Measurements from ENCODE around the gene ZNF580. TPM values are rescaled to one million over a fixed set of nuclear protein-coding genes. Genes with fewer than 3 reads are reported as not detected.

The ZNF580 gene
- total RNA-seq, 2 experiments from 2014 or later = 24.4 to 50.0 TPM

GRCh38 chr19:55667006-55667381 lies 26.2 kb downstream of the ZNF580 start:
- H3K36me3 ChIP-seq (ENCODE audit: insufficient read depth, low read length) = peaks cover 97% of the 10 kb centered on the region
- no peak overlapping the region for H3K4me2 ChIP-seq (ENCODE audit: low read length)
- no peak for DNase-seq (ENCODE audit: low spot score)
- intact Hi-C loops (cut with micrococcal nuclease; ENCODE audit: unreplicated experiment) = no loop called here
- BruUV-seq (replicated peaks) = no TSS peak
- H3K9me3 ChIP-seq (ENCODE audit: low read length) = no peaks in the 10 kb centered on the region
- peaks cover 5% of the 10 kb centered on the region for H3K4me1 ChIP-seq (ENCODE audit: insufficient read depth, low read length, poor library complexity, severe bottlenecking)
- peaks cover 5% of the 10 kb centered on the region; the same call in 1 of the 2 replicates for H4K20me1 ChIP-seq (ENCODE audit: insufficient read depth, low read length)
- ChIA-PET CTCF (ENCODE audit: unreplicated experiment) (no interaction called here), POLR2A (no interaction called here)
- peaks cover 28% of the 10 kb centered on the region; the same call in 1 of the 2 replicates for H3K79me2 ChIP-seq (ENCODE audit: insufficient read depth, low read depth, low read length)
- no peak overlapping the region for H3K4me3 ChIP-seq (ENCODE audit: low read depth, low read length, poor library complexity, severe bottlenecking)
- no peak overlapping the region for H2AFZ ChIP-seq (ENCODE audit: low read length)
- TF ChIP-seq CTCF (conservative IDR thresholded peaks at IDR 0.05; ENCODE audit: low read length) (no peak), EZH2phosphoT487 (IDR thresholded peaks at IDR 0.05; ENCODE audit: borderline replicate concordance, low read depth, low read length) (no peak)
- H3K27ac ChIP-seq (ENCODE audit: low read depth, low read length, poor library complexity, severe bottlenecking) = no peak overlapping the region
- H3K9me2 ChIP-seq (ENCODE audit: insufficient read depth, low read length) = no peaks in the 10 kb centered on the region

GRCh38 chr19:55667511-55667910 lies 26.7 kb downstream of the ZNF580 start:
- TF ChIP-seq CTCF (conservative IDR thresholded peaks at IDR 0.05; ENCODE audit: low read length) (no peak), EZH2phosphoT487 (IDR thresholded peaks at IDR 0.05; ENCODE audit: borderline replicate concordance, low read depth, low read length) (no peak)
- Histone ChIP-seq H3K9me2 (ENCODE audit: insufficient read depth, low read length) (no peaks in the 10 kb centered on the region), H3K36me3 (ENCODE audit: insufficient read depth, low read length) (peaks cover 97% of the 10 kb centered on the region), H4K20me1 (ENCODE audit: insufficient read depth, low read length) (peaks cover 5% of the 10 kb centered on the region; the same call in 1 of the 2 replicates), H3K27ac (ENCODE audit: low read depth, low read length, poor library complexity, severe bottlenecking) (no peak overlapping the region), H3K79me2 (ENCODE audit: insufficient read depth, low read depth, low read length) (peaks cover 30% of the 10 kb centered on the region; the same call in 1 of the 2 replicates), H3K9me3 (ENCODE audit: low read length) (no peaks in the 10 kb centered on the region), H3K4me3 (ENCODE audit: low read depth, low read length, poor library complexity, severe bottlenecking) (no peak overlapping the region), H2AFZ (ENCODE audit: low read length) (no peak overlapping the region), H3K4me1 (ENCODE audit: insufficient read depth, low read length, poor library complexity, severe bottlenecking) (peaks cover 5% of the 10 kb centered on the region), H3K4me2 (ENCODE audit: low read length) (no peak overlapping the region)
- intact Hi-C loops (cut with micrococcal nuclease; ENCODE audit: unreplicated experiment) = no loop called here
- no peak for DNase-seq (ENCODE audit: low spot score)
- POLR2A ChIA-PET = no interaction called here
- CTCF ChIA-PET (ENCODE audit: unreplicated experiment) = no interaction called here
- no TSS peak for BruUV-seq (replicated peaks)

GRCh38 chr19:55667958-55668357 lies 27.2 kb downstream of the ZNF580 start:
- no peak for DNase-seq (ENCODE audit: low spot score)
- Histone ChIP-seq H3K9me3 (ENCODE audit: low read length) (no peaks in the 10 kb centered on the region), H4K20me1 (ENCODE audit: insufficient read depth, low read length) (peaks cover under 1% of the 10 kb centered on the region; the same call in 1 of the 2 replicates), H2AFZ (ENCODE audit: low read length) (no peak overlapping the region), H3K9me2 (ENCODE audit: insufficient read depth, low read length) (no peaks in the 10 kb centered on the region), H3K36me3 (ENCODE audit: insufficient read depth, low read length) (peaks cover 97% of the 10 kb centered on the region), H3K79me2 (ENCODE audit: insufficient read depth, low read depth, low read length) (peaks cover 28% of the 10 kb centered on the region; the same call in 1 of the 2 replicates), H3K4me3 (ENCODE audit: low read depth, low read length, poor library complexity, severe bottlenecking) (no peak overlapping the region), H3K4me2 (ENCODE audit: low read length) (no peak overlapping the region), H3K4me1 (ENCODE audit: insufficient read depth, low read length, poor library complexity, severe bottlenecking) (peaks cover 5% of the 10 kb centered on the region), H3K27ac (ENCODE audit: low read depth, low read length, poor library complexity, severe bottlenecking) (no peak overlapping the region)
- ChIA-PET CTCF (ENCODE audit: unreplicated experiment) (no interaction called here), POLR2A (no interaction called here)
- TF ChIP-seq CTCF (conservative IDR thresholded peaks at IDR 0.05; ENCODE audit: low read length) = no peak
- TF ChIP-seq EZH2phosphoT487 (IDR thresholded peaks at IDR 0.05; ENCODE audit: borderline replicate concordance, low read depth, low read length) = no peak
- intact Hi-C loops (cut with micrococcal nuclease; ENCODE audit: unreplicated experiment) = no loop called here
- BruUV-seq (replicated peaks) = no TSS peak

All from OCI-LY7 (cell line).